IPS-18c (cell line): ENCODE data around the gene DDX4.
"Not testable (repeated sequence)": the region's sequence is repeated elsewhere in the genome, so short reads cannot be mapped to it uniquely, and the experiment has no call there.

Experiments
- H3K4me3 ChIP-seq: 2 replicates; pipeline ENCODE4 v1.7.0; 2013; ENCODE audit warnings: low read depth, mild to moderate bottlenecking, low read length, moderate library complexity; ENCODE audit not compliant: insufficient read depth
- H3K9me3 ChIP-seq: one replicate; pipeline ENCODE4 v1.6.1; 2013; ENCODE audit warnings: mild to moderate bottlenecking, low read length, moderate library complexity; ENCODE audit not compliant: control insufficient read depth, insufficient read depth

Gene DDX4

DNA sequence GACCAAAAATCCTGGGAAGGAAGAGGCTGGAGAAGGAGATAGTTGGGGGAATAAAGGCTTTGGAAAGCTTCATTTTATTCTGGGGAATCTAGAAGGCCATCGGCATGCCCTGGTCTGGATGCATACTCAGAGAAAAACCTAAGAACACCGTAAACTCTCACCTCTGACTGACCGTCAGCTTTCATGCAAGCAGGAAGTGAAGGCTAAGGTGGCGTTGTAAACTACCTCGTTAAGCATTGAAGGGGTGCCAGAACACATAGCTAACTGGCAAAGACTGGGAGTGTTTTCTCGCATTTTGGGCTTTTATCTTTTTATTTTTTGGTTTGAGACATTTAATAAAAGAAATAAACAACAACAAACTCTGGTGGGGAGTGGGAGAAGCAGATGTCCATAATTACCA, 23.1 kb upstream of the DDX4 start:
- no peak overlapping the region for H3K4me3 ChIP-seq
- H3K9me3 ChIP-seq = no peaks in the 10 kb centered on the region

DNA sequence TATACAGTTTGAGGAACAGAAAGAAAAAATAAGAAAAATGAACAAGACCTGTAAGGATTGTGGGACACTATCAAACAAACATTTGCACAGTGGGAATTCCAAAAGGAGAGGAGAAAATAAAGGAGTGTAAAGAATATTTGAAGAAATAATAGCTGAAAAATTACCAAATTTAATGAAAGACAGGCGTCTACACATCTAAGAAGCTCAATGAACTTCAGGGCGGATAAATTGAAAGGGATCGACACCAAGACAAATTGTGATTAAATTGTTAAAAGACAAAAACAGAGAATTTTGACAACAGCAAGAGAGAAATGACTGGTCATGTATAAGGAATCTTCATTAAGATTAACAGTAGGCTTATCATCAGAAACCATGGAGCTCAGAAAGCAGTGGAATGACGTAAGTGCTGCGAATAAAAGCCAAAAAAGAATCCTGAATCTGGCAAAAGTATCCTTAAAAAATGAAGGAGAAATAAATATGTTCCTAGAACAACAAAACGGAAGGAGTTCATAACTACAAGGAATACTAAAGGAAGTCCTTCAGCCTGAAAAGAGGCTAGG, 22.3 kb upstream of the DDX4 start:
- H3K4me3 ChIP-seq = no peak overlapping the region
- no peaks in the 10 kb centered on the region for H3K9me3 ChIP-seq

DNA sequence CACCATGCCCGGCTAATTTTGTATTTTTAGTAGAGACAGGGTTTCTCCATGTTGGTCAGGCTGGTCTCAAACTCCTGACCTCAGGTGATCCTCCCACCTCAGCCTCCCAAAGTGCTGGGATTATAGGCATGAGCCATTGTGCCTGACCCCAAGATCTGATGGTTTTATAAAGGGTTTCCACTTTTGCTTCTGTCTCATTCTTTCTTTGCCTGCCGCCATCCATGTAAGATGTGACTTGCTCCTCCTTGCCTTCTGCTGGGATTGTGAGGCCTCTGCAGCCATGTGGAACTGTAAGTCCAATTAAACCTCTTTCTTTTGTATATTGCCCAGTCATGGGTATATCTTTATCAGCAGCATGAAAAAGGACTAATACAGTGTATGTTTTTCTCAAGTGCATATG, 18.8 kb upstream of the DDX4 start:
- H3K9me3 ChIP-seq, H3K4me3 ChIP-seq: not testable (repeated sequence)

DNA sequence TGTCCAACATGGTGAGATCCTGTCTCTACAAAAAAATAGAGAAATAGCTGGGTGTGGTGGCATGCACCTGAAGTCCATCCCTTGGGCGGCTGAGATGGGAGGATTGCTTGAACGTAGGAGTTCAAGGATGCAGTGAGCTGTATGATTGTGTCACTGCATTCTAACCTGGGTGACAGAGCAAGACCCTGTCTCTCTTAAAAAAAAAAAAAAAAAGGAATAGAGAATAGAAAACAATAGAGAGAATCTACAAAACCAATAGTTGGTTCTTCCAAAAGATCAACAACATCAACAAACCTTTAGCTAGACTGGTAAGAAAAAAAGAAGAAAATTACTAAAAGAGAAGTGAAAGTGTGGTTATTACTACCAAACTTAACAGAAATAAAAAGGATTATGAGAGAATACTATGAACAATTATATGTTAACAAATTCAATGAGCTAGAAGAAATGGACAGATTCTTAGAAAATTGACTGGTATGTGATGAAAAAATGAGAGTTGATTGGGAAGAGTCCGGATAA, 17.6 kb upstream of the DDX4 start:
- Histone ChIP-seq H3K9me3 (no peaks in the 10 kb centered on the region), H3K4me3 (no peak overlapping the region)

DNA sequence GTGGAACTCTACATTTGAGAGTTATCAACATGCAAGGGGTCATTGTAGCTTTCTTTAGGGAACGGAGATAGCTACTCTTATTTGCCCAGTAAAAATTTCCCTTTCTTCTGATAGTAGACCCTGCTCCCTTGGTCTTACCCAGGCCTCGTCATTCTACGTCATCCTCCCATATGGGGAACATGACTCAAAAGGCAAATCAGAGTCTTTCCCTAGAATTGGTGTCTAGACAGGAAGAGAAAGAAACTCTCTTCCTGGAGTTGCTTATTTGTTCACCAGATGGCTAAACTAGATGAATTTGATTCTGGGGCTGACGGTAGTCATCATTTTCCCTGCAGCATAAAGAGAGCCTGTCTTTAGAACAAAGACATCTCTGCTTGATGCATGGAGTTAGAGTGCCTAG, 13.6 kb upstream of the DDX4 start:
- Histone ChIP-seq H3K4me3 (no peak overlapping the region), H3K9me3 (no peaks in the 10 kb centered on the region)

DNA sequence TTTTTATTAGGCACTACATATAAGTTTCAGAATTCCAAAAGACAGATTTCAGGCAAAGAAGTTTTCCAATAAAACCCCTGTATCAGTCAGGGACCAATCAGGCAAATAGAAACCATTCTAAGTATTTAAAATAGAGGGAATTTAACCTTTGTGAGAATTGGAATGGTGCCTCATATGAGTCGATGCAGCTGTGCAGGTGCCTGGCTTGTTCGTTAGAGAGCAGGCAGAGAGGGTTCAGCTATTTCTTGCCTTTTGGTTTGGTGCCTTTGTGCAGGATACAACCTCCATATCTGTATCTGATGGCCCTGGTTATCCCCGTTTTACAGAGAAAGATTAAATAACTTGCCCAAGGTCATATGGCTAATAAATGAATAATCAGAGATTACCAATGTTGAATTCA, 6.0 kb upstream of the DDX4 start:
- H3K4me3 ChIP-seq = no peak overlapping the region
- no peaks in the 10 kb centered on the region for H3K9me3 ChIP-seq

DNA sequence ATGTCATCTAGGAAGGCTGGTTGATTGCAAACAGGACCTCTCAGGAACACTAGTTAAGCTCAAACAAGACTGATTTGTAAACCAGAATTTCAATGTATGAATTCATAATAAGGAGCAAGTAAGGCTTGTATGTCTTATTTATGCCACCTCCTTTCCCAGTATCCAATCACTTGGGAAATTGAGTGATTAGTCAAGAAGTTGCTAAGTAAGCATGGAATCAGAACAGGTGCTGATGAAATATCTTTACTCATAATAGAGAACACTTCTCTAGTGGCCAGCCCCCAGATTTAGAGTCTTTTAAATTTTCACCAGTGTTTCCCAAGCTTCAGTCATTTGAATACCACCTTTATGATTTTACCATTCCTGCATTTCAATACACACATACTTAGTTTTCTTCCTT, 5.3 kb upstream of the DDX4 start:
- Histone ChIP-seq H3K4me3 (no peak overlapping the region), H3K9me3 (no peaks in the 10 kb centered on the region)

DNA sequence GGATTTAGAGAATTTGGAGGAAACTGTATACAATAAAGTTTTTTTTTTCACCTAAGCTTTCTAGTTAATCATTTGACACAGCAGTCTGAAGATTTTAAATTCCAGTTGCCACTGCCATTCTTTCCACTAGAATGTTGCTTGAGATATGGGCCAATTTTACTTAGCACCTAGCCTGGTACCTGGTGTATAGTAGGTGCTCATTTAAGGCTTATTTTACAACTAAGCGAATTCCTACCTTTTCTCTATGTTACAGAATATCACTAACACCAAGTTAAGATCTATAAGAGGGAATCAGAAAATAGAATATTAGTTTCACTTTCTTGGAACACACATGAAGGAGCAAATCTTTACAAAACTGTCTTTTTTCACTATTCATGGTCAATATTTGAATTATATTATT, 3.2 kb upstream of the DDX4 start:
- Histone ChIP-seq H3K9me3 (no peaks in the 10 kb centered on the region), H3K4me3 (no peak overlapping the region)

DNA sequence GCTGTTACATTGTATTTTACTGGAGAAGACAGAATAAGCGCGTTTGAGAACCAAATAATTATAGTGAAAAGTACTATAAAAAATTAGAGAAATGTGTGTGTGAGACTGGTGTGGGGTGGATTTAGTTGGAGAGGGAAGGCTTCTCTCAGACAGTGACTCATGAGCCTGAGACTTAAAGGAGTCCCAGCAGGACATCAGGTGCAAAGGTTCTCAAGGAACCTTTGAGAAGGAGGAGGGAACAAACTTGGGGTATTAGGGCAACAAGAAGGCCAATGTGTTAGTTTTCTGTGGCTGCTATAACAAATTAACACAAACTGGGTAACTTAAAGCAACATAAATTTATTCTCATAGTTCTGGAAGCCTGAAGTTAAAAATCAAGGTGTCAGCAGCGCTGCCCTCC, 4.9 kb downstream of the DDX4 start:
- Histone ChIP-seq H3K9me3 (peaks cover 2% of the 10 kb centered on the region), H3K4me3 (no peak overlapping the region)

DNA sequence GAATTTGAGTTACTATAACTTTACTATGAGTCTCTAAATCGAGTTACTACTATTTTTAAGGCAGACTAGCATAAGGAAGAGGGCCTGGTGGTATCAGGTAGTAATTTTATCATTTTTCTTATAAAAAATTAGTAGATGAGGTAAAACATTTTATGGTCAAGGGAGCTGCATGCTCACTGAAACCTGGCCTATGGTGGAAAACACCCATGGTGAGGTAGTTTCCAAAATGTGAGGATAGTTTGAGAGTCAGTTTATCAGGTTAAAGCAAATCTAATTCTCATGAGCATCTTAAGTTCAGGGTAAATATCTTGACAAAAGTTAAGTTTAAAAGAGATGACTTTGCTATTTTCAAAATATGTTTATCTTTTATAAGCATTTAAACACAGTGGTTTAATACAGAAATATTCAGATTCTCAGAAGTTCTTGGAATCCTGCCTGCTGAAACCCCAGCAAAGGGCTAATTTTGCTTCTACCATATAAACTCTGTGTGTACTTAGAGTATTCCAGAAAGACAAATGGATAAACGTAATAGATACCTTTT, 10.0 kb downstream of the DDX4 start:
- Histone ChIP-seq H3K9me3 (peaks cover 2% of the 10 kb centered on the region), H3K4me3 (no peak overlapping the region)

DNA sequence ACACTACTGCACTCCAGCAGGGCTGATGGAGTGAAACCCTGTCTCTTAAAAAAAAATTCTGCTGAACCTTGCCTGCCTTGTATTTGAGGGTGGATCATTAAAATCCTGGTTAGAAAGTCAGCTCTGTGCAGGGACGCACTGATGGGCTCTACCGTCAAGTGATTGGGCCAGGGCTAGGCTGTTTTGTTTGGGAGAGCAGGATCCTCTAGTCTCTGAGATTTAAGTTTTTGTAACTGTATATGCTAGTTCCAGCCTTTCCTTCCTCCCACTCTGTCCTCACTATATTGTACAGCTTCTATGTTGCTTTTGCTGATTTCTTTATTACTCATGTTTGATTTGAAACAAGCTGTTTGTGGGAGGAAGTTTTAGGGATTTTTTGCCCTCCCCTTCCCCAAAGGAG, 11.5 kb downstream of the DDX4 start:
- Histone ChIP-seq H3K9me3 (peaks cover 2% of the 10 kb centered on the region), H3K4me3 (no peak overlapping the region)

DNA sequence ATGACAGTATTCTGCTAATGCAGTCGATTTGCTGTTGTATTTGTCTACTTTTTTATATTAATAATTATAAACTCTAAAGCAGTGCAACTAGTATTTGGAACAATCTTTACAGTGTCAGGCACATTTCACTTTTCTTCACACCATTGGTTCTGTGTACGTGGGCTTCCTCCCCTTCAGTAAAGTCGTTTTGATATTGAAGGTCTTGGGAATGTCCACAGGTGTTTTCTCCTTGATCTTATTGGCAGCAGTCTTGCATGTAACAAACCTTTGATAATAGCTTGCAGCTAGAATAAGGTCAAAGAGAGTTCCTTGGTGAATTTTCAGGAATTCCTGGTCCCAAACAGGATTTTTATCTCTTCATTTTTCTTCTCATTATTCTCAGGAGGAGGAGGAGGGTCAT, 12.2 kb downstream of the DDX4 start:
- peaks cover 2% of the 10 kb centered on the region for H3K9me3 ChIP-seq
- H3K4me3 ChIP-seq = no peak overlapping the region

DNA sequence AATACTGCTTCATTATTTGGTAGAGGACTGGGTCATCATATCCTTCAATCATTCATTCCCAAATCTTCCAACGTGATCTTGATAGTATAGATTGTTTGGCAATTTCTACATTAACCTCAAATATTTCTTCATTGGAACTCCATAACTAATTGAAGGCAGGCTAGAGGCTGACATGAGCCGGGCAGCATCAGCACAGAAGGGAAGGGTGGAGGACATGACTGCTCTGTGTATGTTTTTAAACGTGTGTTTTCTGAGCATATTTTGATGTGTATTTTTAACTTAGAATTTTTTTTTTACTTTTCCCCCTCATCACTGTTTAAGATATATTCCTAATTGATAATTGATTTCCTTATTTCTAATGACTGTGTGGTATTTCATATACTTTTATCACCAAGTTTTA, 12.6 kb downstream of the DDX4 start:
- H3K4me3 ChIP-seq = no peak overlapping the region
- peaks cover 2% of the 10 kb centered on the region for H3K9me3 ChIP-seq

DNA sequence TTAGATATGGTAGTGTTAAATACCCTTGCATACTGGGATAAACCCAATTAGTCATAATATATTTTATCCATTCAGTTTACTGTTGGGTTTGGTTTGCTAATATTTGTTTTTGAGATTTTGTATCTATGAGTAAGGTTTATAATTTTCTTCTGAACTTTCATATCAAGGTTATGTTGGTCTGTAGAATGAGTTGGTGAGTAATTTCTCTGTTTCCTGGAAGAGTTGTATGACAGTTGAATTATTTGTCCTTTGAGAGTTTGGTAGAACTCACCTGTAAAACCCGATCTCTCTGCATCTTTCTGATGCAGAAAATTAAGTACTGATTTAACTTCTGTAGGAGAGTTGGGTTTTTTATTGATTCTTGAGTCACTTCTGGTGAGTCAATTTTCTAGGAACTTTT, 20.4 kb downstream of the DDX4 start:
- no peak overlapping the region for H3K4me3 ChIP-seq
- no peaks in the 10 kb centered on the region for H3K9me3 ChIP-seq

DNA sequence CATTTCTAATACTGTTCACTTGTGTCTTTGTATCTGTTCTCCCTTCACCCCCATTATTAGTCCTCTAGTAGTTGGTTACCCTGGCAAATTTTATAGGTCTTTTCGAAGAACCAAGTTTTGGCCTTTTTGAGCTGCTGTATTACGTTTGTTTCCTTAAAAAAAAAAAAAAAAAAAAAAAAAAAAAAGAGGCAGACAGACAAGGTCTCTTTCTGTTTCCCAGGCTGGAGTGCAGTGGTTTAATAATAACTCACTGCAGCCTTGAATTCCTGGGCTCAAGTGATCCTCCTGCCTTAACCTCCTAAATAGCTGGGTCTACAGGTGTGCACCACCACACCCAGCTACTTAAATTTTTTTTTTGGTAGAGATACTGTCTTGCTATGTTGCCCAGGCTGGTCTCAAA, 20.9 kb downstream of the DDX4 start:
- no peaks in the 10 kb centered on the region for H3K9me3 ChIP-seq
- H3K4me3 ChIP-seq = no peak overlapping the region

DNA sequence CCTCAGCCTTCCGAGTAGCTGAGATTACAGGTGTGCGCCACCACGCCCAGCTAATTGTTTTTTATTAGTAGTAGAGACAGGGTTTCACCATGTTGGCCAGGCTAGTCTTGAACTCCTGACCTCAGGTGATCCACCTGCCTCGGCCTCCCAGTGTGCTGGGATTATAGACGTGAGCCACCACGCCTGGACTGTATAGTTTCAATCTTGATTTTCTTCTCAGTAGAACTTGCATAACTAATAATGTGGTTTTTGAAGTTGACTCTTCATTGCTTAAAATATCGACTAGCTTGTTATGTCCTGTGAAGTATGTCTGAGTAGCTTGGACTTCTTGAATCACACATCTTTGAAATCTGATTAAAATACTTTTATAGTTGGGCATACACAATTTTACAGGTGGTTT, 23.9 kb downstream of the DDX4 start:
- not testable (repeated sequence) for H3K4me3 ChIP-seq, H3K9me3 ChIP-seq

DNA sequence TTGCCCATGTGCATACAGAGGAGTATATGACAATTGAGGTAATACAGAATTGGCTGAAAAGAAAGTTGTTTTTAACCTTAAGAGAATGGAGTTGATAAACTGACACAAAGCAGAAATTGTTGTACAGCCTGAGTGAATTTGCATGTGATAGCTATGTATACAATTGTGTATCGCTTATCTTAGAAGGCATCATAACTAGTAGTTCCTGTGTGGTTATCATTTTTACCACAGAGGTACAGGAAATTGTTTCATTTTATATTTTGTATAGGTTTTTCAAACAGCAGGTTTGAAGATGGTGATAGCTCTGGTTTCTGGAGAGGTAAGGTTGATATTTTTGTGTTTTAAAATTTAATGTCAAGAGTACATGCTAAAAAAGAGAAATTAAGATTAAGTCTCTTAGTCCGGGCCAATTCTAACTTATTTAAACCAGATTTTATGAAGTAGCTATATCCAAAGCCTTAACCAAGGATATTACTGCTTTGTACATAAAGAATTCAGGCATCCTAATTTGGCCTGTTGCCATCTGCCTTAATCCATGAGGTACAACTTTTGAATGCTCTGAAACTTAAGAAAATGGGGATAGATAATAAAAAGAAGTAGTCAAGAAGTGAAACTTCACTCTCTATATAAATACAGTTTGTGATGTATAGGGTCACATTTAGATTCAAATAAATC, 26.0 kb downstream of the DDX4 start:
- H3K4me3 ChIP-seq = no peak overlapping the region
- no peaks in the 10 kb centered on the region for H3K9me3 ChIP-seq

DNA sequence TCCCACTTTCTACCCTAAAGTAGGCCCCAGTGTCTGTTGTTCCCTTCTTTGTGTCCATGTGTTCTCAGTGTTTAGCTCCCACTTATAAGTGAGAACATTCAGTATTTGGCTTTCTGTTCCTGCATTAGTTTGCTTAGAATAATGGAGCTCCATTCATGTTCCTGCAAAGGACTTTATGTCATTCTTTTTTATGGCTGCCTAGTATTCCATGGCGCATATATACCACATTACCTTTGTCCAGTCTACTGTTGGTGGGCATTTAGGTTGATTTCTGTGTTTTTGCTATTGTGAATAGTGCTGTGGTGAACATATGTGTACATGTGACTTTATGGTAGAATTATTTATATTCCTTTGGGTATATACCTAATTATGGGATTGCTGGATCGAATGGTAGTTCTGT, 30.4 kb downstream of the DDX4 start:
- no peaks in the 10 kb centered on the region for H3K9me3 ChIP-seq

DNA sequence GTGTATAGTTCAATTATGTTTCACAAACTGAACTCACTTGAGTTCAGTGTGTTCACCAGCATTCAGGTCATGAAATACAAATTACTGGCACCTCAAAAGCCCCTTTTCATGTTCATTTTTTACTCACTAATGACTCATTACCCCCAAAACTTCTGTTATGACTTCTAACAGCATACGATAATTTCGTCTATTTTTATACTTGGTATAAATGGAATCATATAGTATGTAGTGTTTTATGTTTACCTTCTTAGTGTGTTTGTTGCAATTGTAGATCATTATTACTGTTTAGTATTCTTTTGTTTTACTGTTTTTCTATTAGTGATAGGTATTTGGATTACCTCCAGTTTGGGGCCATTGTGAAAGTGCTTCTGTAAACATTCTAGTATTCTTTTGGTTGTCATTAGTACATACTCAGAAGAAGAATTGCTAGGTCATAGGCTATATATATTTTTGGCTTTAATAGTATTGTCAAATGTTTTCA, 33.4 kb downstream of the DDX4 start:
- no peaks in the 10 kb centered on the region for H3K9me3 ChIP-seq
- H3K4me3 ChIP-seq = no peak overlapping the region

More for the DNA sequence above, 30.4 kb downstream of the DDX4 start:
- no peak overlapping the region for H3K4me3 ChIP-seq
